Activated B cell treated with CpG ODN at 0.5 μM for 24 hours (primary cell): ENCODE results near the gene GCAT. TPM values are rescaled to one million over a fixed set of nuclear protein-coding genes. Genes with fewer than 3 reads are reported as not detected.

Experiments used
- ATAC-seq: fragments of 200-7000 bp; cut with Tn5 transposase; one replicate; pipeline ENCODE4 v1.10.0; 2021; ENCODE audit warnings: low read depth, mild to moderate bottlenecking, moderate library complexity
- CTCF ChIA-PET: fragments of 350-600 bp; sonication (Branson Sonifier 250); formaldehyde crosslinking; loops from one replicate; lab custom pipeline; 2021; ENCODE audit warnings: antibody characterized with exemption; lab: Charles Lee
- POLR2A ChIA-PET: fragments of 350-600 bp; sonication (Branson Sonifier 250); formaldehyde crosslinking; loops from one replicate; lab custom pipeline; 2021; ENCODE audit warnings: antibody characterized with exemption; lab: Charles Lee
- DNase-seq: peaks from one replicate; pipeline ENCODE4 v3.0.0; 2022
- H3K27ac Mint-ChIP-seq: one replicate; pipeline ENCODE4 v1.8.0; 2020; ENCODE audit warnings: mixed read lengths
- H3K27me3 Mint-ChIP-seq: one replicate; pipeline ENCODE4 v1.8.0; 2021; ENCODE audit warnings: mixed read lengths
- H3K36me3 Mint-ChIP-seq: one replicate; pipeline ENCODE4 v1.8.0; 2021; ENCODE audit warnings: low read depth, mixed read lengths
- H3K4me1 Mint-ChIP-seq: one replicate; pipeline ENCODE4 v1.8.0; 2021; ENCODE audit warnings: mixed read lengths
- H3K4me3 Mint-ChIP-seq: one replicate; pipeline ENCODE4 v1.8.0; 2020; ENCODE audit warnings: mild to moderate bottlenecking, mixed read lengths
- H3K9me3 Mint-ChIP-seq: one replicate; pipeline ENCODE4 v1.8.0; 2020; ENCODE audit warnings: mixed read lengths
- intact Hi-C: fragments of 100-400 bp; cut with micrococcal nuclease; formaldehyde crosslinking; loops from one replicate; pipeline ENCODE4 v1.15.1; 2024
- total RNA-seq: library from RNA; stranded (reverse); gene quantifications from 2 replicates; pipeline ENCODE4 v1.2.3, GENCODE V29; 2022
- TF ChIP-seq, protein P1 (sequence below): fragments of 200-600 bp; IDR thresholded peaks from one replicate; pipeline ENCODE4 v1.8.0; 2022; ENCODE audit warnings: antibody characterized with exemption, mild to moderate bottlenecking

The GCAT gene
- total RNA-seq, 1 donor from 2014 or later: 0.40 TPM

DNA sequence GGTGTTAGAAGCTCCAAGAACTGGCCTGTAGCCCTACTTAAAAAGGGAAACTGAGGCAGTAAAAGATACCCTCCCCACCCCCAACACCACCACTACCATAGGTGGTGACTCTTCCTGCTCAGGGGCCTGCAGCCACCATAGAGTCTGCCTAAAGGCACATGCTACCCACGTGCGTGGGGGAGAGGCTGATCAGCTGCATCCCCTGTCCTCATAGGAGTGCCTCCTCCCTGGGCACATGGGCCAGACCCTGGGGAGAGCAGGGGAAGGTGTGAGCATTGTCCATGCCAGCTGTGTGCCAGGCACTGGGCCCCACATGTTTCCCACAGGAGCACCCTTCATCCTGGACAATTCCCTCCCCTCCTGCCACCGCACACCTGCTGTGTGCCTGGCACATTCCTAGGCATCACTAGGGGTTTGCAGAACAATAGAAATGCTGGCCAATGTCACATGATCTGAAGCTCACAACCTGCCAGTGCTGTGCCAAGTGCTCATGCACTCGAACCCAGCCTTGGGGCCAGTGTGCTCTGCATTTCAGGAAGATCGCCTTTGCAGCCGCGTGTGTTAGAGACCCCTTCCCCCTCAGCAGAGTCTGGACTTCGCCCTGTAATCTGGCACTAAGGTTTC lies 41.7 kb upstream of the GCAT start:
- TF ChIP-seq, protein P1, sequence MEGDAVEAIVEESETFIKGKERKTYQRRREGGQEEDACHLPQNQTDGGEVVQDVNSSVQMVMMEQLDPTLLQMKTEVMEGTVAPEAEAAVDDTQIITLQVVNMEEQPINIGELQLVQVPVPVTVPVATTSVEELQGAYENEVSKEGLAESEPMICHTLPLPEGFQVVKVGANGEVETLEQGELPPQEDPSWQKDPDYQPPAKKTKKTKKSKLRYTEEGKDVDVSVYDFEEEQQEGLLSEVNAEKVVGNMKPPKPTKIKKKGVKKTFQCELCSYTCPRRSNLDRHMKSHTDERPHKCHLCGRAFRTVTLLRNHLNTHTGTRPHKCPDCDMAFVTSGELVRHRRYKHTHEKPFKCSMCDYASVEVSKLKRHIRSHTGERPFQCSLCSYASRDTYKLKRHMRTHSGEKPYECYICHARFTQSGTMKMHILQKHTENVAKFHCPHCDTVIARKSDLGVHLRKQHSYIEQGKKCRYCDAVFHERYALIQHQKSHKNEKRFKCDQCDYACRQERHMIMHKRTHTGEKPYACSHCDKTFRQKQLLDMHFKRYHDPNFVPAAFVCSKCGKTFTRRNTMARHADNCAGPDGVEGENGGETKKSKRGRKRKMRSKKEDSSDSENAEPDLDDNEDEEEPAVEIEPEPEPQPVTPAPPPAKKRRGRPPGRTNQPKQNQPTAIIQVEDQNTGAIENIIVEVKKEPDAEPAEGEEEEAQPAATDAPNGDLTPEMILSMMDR: no peak
- no peaks in the 10 kb centered on the region for H3K27me3 Mint-ChIP-seq
- H3K4me3 Mint-ChIP-seq: no peak overlapping the region
- ChIA-PET POLR2A (no interaction called here), CTCF (no interaction called here)
- no peaks in the 10 kb centered on the region for H3K4me1 Mint-ChIP-seq
- H3K27ac Mint-ChIP-seq: no peak overlapping the region
- no peaks in the 10 kb centered on the region for H3K9me3 Mint-ChIP-seq
- intact Hi-C loops: no loop called here
- H3K36me3 Mint-ChIP-seq: peaks cover 28% of the 10 kb centered on the region
- no peak for DNase-seq
- ATAC-seq: no peak

DNA sequence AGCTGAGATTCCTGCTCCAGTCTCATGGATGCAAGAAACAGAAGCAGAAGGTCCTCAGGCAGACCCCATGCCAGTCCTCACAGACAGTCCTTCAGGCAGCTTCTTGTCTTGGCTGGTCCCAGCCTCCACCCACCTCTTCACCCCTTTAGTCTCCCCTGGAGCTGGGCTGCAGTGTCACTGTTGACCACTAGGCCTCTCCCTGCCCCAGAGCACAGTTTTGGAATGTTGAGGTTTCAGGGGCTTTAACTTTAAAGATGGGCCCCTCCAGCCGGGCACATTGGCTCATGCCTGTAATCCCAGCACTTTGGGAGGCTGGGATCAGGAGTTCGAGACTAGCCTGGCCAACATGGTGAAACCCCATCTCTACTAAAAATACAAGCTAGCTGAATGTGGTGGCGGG lies 39.5 kb upstream of the GCAT start:
- no peak overlapping the region for H3K4me3 Mint-ChIP-seq
- no peaks in the 10 kb centered on the region for H3K9me3 Mint-ChIP-seq
- peaks cover 36% of the 10 kb centered on the region for H3K36me3 Mint-ChIP-seq
- no peak for DNase-seq
- ChIA-PET POLR2A (no interaction called here), CTCF (no interaction called here)
- no peak for ATAC-seq
- no peaks in the 10 kb centered on the region for H3K27me3 Mint-ChIP-seq
- intact Hi-C loops: no loop called here
- no peak overlapping the region for H3K27ac Mint-ChIP-seq
- H3K4me1 Mint-ChIP-seq: no peaks in the 10 kb centered on the region
- TF ChIP-seq, protein P1: no peak

DNA sequence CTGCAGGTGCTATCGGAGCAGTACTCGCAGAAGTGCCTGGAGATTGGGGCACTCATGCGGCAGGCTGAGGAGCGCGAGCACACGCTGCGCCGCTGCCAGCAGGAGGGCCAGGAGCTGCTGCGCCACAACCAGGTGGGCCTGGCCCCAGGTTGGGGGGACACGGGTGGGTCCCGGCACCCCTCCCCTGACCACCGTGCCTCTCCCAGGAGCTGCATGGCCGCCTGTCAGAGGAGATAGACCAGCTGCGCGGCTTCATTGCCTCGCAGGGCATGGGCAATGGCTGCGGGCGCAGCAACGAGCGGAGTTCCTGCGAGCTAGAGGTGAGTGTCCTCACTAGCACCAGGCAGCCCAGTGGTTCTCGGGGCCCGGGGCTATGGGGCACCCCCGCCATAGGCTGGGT lies 38.7 kb upstream of the GCAT start:
- H3K27me3 Mint-ChIP-seq: no peaks in the 10 kb centered on the region
- TF ChIP-seq, protein P1: no peak
- no peak overlapping the region for H3K27ac Mint-ChIP-seq
- H3K9me3 Mint-ChIP-seq: no peaks in the 10 kb centered on the region
- H3K36me3 Mint-ChIP-seq: peaks cover 35% of the 10 kb centered on the region
- CTCF ChIA-PET: no interaction called here
- POLR2A ChIA-PET: no interaction called here
- ATAC-seq: no peak
- intact Hi-C loops: no loop called here
- H3K4me3 Mint-ChIP-seq: no peak overlapping the region
- DNase-seq: no peak
- H3K4me1 Mint-ChIP-seq: no peaks in the 10 kb centered on the region

DNA sequence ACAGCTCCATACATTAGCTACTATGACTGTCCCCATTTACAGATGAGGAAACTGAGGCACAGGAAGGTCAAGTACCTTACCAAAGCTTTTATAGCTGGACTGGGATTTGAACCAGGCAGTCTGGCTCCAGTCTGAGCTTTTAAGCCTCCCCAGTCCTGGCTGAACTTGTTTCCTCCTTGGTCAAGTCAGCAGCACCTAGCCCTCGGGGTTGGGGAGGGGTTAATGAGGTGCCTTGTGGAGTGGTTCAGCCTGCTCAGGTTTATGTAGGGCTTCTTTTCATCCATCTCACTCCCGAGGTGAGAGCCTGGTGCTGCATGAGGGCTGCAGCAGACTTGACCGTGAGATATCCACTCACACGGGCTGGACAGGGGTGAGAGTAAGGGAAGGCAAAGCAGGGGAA lies 36.7 kb upstream of the GCAT start:
- H3K27ac Mint-ChIP-seq: no peak overlapping the region
- CTCF ChIA-PET: no interaction called here

DNA sequence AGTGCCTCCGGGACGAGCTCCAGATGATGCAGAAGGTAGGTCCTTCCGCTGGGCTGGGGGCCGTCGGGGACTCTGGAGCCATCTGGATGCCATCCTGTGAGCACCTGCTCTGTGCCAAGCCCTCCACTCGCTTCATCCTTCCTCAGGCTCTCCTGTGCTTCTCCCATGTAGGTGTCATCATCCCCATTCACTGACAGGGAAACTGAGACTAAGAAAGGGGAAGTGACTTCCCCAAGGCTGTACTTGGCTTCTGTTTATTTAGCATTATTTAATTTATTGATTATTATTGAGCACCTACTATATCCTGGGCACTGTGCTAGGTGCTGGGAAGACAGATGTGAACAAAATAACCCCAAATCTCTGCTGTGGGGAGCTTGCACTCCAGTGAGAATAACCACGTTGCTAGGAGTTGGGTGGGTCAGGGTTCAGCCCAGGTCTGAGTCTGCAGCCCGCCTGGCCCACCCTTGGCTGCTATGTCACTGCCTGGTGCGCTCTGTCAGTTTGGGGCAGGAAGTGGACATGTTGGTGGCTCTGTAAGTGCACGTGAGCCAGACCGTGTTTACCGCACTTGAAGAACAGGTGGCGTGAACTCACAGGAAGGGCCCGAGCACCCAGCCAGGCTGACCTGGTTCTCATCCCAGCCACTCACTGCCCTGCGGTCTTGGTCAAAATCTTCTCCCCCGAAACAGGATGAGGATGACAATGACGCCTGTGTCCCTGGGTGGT lies 35.9 kb upstream of the GCAT start:
- Mint-ChIP-seq H3K9me3 (no peaks in the 10 kb centered on the region), H3K27ac (no peak overlapping the region), H3K4me3 (no peak overlapping the region), H3K4me1 (peaks cover 3% of the 10 kb centered on the region), H3K36me3 (peaks cover 29% of the 10 kb centered on the region), H3K27me3 (no peaks in the 10 kb centered on the region)
- ATAC-seq (no peak), DNase-seq (no peak)
- ChIA-PET POLR2A (no interaction called here), CTCF (no interaction called here)
- intact Hi-C loops: no loop called here
- TF ChIP-seq, protein P1: no peak

More for the DNA sequence above, 36.7 kb upstream of the GCAT start:
- no peaks in the 10 kb centered on the region for H3K27me3 Mint-ChIP-seq
- no peaks in the 10 kb centered on the region for H3K4me1 Mint-ChIP-seq
- H3K9me3 Mint-ChIP-seq: no peaks in the 10 kb centered on the region
- TF ChIP-seq, protein P1: no peak
- DNase-seq (no peak), ATAC-seq (no peak)
- no peak overlapping the region for H3K4me3 Mint-ChIP-seq
- POLR2A ChIA-PET: no interaction called here
- intact Hi-C loops: no loop called here
- H3K36me3 Mint-ChIP-seq: peaks cover 29% of the 10 kb centered on the region
